Fibroblast of lung (primary cell): ENCODE data around the gene PIP5KL1. TPM values are rescaled to one million over a fixed set of nuclear protein-coding genes. Genes with fewer than 3 reads are reported as not detected.

Source experiments
- DNase-seq, 2 donors: peaks; one replicate each; pipeline versions ENCODE4 v3.0.0 to v3.0.0-alpha.2; 2010; ENCODE audit warnings: low read depth in 2 of 2
- H2AFZ ChIP-seq: 2 replicates; pipeline ENCODE4 v1.5.1; 2012; ENCODE audit warnings: low read length, control low read depth, inconsistent platforms
- H3K27ac ChIP-seq: 2 replicates; pipeline ENCODE4 v1.5.1; 2011; ENCODE audit warnings: low read length, control low read depth; ENCODE audit not compliant: insufficient read depth
- H3K27me3 ChIP-seq: 2 replicates; pipeline ENCODE4 v1.5.1; 2011; ENCODE audit warnings: mild to moderate bottlenecking, low read length; ENCODE audit not compliant: control insufficient read depth, insufficient read depth
- H3K36me3 ChIP-seq: 2 replicates; pipeline ENCODE4 v1.5.1; 2011; ENCODE audit warnings: low read length; ENCODE audit not compliant: control insufficient read depth, insufficient read depth
- H3K4me1 ChIP-seq: 2 replicates; pipeline ENCODE4 v1.5.1; 2011; ENCODE audit warnings: low read length; ENCODE audit not compliant: control insufficient read depth, insufficient read depth; ENCODE audit errors: extremely low read depth
- H3K4me2 ChIP-seq: 2 replicates; pipeline ENCODE4 v1.5.1; 2011; ENCODE audit warnings: low read length, control low read depth; ENCODE audit not compliant: insufficient read depth; ENCODE audit errors: extremely low read depth
- H3K4me3 ChIP-seq, 4 experiments: fragments of 200-600 bp in 1 of 4; sonication (generic) in 1 of 4; replicated peaks in 1 of 4; 2 replicates each; pipeline ENCODE4 v1.5.1; 2011 to 2016; ENCODE audit warnings: low read length in 4 of 4, low read depth in 3 of 4, mild to moderate bottlenecking in 3 of 4, control low read depth in 2 of 4, inconsistent platforms in 1 of 4, mixed read lengths in 1 of 4; ENCODE audit not compliant: insufficient read depth in 1 of 4; ENCODE audit errors: control extremely low read depth in 1 of 4
- H3K79me2 ChIP-seq: 2 replicates; pipeline ENCODE4 v1.5.1; 2012; ENCODE audit warnings: mild to moderate bottlenecking, low read length, inconsistent platforms; ENCODE audit not compliant: control insufficient read depth, insufficient read depth
- H3K9ac ChIP-seq: 2 replicates; pipeline ENCODE4 v1.5.1; 2011; ENCODE audit warnings: mild to moderate bottlenecking, low read length, control low read depth; ENCODE audit not compliant: insufficient read depth
- H3K9me3 ChIP-seq: 2 replicates; pipeline ENCODE4 v1.5.1; 2012; ENCODE audit warnings: low read depth, low read length; ENCODE audit not compliant: control insufficient read depth, insufficient read depth
- H4K20me1 ChIP-seq: 2 replicates; pipeline ENCODE4 v1.5.1; 2011; ENCODE audit warnings: low read length; ENCODE audit not compliant: control insufficient read depth, insufficient read depth; ENCODE audit errors: extremely low read depth
- EZH2 ChIP-seq: IDR thresholded peaks from 2 replicates; pipeline ENCODE4 v1.5.1; 2012; ENCODE audit warnings: low read length, control low read depth, mild to moderate bottlenecking; ENCODE audit errors: missing control alignments
- polyA plus RNA-seq, 2 donors: library from polyadenylated mRNA; depleted of rRNA in 1 of 2; stranded (reverse) in 1 of 2; unstranded in 1 of 2; fragments of >200 nt; gene quantifications; 2 replicates each; pipeline ENCODE4 v1.2.1, GENCODE V29; 2011 to 2012; ENCODE audit warnings: missing spikeins in 1 of 2
- total RNA-seq: library from RNA; depleted of rRNA; stranded (reverse); fragments of >200 nt; gene quantifications from 2 replicates; pipeline ENCODE4 v1.2.1, GENCODE V29; 2014
- TF ChIP-seq, protein P1 (sequence below), 2 donors: IDR thresholded peaks in 1 of 2; conservative IDR thresholded peaks in 1 of 2; 1 replicate in 1 of 2; 2 replicates in 1 of 2; pipeline ENCODE4 v1.5.1; 2011 to 2012; ENCODE audit warnings: low read length in 2 of 2, control low read depth in 1 of 2, inconsistent platforms in 1 of 2, low read depth in 1 of 2, mild to moderate bottlenecking in 1 of 2

Gene PIP5KL1
- total and polyA plus RNA-seq, 2 donors (not counting 1 experiment from before 2014, with no cell fraction given): 1.9 to 2.5 TPM

- H3K79me2 ChIP-seq: peaks cover 50% of the 10 kb centered on the region
Measured at GRCh38 chr9:127968700-127969383, 38.3 kb upstream of the PIP5KL1 start.

DNA sequence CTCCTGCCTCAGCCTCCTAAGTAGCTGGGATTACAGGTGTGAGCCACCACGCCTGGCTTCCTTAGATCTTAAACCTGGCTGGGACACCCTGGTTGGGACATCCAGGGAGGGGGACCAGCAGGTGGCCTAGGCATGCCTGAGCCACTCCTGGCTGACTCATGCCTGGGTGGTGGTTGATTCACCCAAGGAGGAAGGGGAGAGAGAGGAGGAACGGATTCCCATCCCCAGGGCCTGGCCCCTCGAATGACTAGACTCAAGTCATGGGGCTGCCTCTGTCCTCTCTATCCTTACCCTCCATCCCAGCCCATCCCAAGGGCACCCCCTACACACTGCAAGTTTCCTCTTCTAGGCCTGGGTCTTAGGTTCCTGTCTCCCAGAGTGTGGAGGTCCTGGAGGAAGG, 37.5 kb upstream of the PIP5KL1 start:
- H2AFZ ChIP-seq: no peak overlapping the region
- H3K4me1 ChIP-seq: peaks cover 57% of the 10 kb centered on the region
- H3K9ac ChIP-seq: no peak overlapping the region
- H3K27me3 ChIP-seq: no peaks in the 10 kb centered on the region
- no peaks in the 10 kb centered on the region for H3K9me3 ChIP-seq
- H3K27ac ChIP-seq: peak overlapping the region; percentile 84
- H4K20me1 ChIP-seq: no peaks in the 10 kb centered on the region
- TF ChIP-seq, protein P1, sequence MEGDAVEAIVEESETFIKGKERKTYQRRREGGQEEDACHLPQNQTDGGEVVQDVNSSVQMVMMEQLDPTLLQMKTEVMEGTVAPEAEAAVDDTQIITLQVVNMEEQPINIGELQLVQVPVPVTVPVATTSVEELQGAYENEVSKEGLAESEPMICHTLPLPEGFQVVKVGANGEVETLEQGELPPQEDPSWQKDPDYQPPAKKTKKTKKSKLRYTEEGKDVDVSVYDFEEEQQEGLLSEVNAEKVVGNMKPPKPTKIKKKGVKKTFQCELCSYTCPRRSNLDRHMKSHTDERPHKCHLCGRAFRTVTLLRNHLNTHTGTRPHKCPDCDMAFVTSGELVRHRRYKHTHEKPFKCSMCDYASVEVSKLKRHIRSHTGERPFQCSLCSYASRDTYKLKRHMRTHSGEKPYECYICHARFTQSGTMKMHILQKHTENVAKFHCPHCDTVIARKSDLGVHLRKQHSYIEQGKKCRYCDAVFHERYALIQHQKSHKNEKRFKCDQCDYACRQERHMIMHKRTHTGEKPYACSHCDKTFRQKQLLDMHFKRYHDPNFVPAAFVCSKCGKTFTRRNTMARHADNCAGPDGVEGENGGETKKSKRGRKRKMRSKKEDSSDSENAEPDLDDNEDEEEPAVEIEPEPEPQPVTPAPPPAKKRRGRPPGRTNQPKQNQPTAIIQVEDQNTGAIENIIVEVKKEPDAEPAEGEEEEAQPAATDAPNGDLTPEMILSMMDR (conservative IDR thresholded peaks at IDR 0.05 in 1 of 2, IDR thresholded peaks at IDR 0.05 in 1 of 2; ENCODE audit: low read depth in 1 of 2, low read length in 2 of 2): no peak
- TF ChIP-seq EZH2: no peak
- H3K36me3 ChIP-seq: peaks cover 1% of the 10 kb centered on the region
- H3K4me3 ChIP-seq: no peak overlapping the region
- H3K4me2 ChIP-seq: peak overlapping the region; percentile 59
- peaks cover 45% of the 10 kb centered on the region for H3K79me2 ChIP-seq
- DNase-seq: peak; percentile 38 to 80

More at GRCh38 chr9:127968700-127969383, 38.3 kb upstream of the PIP5KL1 start:
- peaks cover 56% of the 10 kb centered on the region for H3K4me1 ChIP-seq
- H3K9me3 ChIP-seq: no peaks in the 10 kb centered on the region
- H3K4me2 ChIP-seq: peak overlapping the region; percentile 42
- peaks cover 1% of the 10 kb centered on the region for H3K36me3 ChIP-seq
- TF ChIP-seq EZH2: no peak
- TF ChIP-seq, protein P1 (conservative IDR thresholded peaks at IDR 0.05 in 1 of 2, IDR thresholded peaks at IDR 0.05 in 1 of 2; ENCODE audit: low read depth in 1 of 2, low read length in 2 of 2): no peak
- peak overlapping the region; percentile 6 for H2AFZ ChIP-seq
- H3K27ac ChIP-seq: peak overlapping the region; percentile 84
- H3K9ac ChIP-seq: peak overlapping the region; percentile 10
- H4K20me1 ChIP-seq: no peaks in the 10 kb centered on the region
- DNase-seq: peak; percentile 79 to 92
- no peak overlapping the region for H3K4me3 ChIP-seq
- no peaks in the 10 kb centered on the region for H3K27me3 ChIP-seq

DNA sequence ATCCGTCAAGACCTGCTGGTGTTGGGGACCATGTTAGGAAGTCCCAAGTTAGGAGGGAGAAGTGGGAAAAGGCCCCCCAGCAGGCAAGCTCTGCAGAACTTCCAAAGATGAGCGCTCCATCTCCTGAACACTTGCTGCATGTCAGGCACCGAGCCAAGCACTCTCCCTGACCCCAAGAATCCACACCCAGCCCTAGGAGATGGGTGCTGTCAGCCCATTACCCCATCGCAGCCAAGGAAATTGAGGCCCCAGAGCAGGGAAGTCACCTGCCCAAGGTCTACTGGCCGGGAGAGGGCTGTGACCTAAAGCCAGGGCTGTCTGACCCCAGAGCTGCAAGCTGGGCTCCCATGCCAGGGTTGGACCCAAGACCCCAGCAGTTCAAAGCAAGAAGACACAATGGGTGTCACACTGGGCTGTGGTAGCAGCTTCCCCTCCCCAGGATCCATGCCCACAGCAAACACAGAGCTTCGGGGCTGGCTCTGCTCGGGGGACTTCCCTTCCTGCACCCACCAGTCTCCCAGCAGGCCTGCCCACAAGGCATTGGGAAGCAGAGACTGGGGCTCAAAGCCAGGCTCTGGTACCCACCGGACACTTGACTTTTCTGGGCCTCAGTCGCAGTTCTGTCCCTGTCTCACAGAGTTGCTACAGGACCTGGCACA, 36.7 kb upstream of the PIP5KL1 start:
- peaks cover 37% of the 10 kb centered on the region for H3K79me2 ChIP-seq
- no peak for TF ChIP-seq EZH2
- TF ChIP-seq, protein P1 (conservative IDR thresholded peaks at IDR 0.05 in 1 of 2, IDR thresholded peaks at IDR 0.05 in 1 of 2; ENCODE audit: low read depth in 1 of 2, low read length in 2 of 2): no peak
- peaks cover 54% of the 10 kb centered on the region for H3K4me1 ChIP-seq

More for the DNA sequence above, 36.7 kb upstream of the PIP5KL1 start:
- H3K9me3 ChIP-seq: no peaks in the 10 kb centered on the region
- H3K9ac ChIP-seq: no peak overlapping the region
- H3K4me3 ChIP-seq: no peak overlapping the region
- H3K27me3 ChIP-seq: no peaks in the 10 kb centered on the region
- peak overlapping the region; percentile 84 for H3K27ac ChIP-seq
- H2AFZ ChIP-seq: no peak overlapping the region
- no peaks in the 10 kb centered on the region for H4K20me1 ChIP-seq
- H3K36me3 ChIP-seq: peaks cover 1% of the 10 kb centered on the region
- DNase-seq: no peak
- no peak overlapping the region for H3K4me2 ChIP-seq
